ENCODE results near the gene FTCD.

Gene FTCD

GRCh38 chr21:46124083-46124925, 31.1 kb downstream of the FTCD start:
- no peak for DNase-seq (ENCODE audit: low spot score)

DNA sequence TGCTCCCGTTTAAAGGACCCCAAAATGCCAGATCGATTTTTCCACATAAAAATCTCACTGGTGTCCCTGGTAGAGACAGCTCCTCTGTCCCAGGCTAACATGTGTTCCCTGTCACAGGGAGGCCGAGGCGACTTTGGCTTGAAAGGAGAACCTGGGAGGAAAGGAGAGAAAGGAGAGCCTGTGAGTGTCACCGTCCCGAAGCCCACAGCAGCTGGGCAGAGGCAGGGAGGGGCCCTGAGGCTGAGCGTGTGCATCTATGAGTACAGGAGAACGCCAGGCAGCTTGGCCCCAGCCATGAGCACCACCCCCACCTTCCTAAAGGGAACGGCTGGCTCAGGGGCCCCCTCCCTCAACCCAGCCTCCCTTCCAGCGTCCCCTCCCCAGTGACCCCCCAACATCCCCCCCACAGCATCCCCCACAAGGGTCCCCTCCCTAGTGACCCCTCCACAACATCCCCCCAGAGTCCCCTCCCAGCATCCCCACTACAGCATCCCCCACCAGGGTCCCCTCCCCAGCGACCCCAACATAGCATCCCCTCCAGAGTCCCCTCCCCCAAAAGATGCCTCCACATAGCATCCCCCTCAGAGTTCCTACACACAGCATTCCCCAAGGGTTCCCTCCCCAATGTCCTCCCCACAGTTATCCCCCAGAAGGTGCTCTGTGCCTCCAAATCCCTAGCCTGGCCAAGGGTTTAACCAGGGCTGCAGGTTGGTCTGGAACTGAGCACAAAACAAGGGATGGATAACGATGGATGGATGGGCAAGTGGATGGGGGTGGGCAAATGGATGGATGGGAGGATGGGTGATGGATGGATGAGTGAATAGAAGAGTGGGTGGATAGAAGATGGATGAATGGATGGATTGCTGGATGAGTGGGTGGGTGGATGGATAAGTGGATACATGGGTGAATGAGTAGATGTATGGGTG, 32.4 kb downstream of the FTCD start:
- no peak for DNase-seq (ENCODE audit: low spot score)

DNA sequence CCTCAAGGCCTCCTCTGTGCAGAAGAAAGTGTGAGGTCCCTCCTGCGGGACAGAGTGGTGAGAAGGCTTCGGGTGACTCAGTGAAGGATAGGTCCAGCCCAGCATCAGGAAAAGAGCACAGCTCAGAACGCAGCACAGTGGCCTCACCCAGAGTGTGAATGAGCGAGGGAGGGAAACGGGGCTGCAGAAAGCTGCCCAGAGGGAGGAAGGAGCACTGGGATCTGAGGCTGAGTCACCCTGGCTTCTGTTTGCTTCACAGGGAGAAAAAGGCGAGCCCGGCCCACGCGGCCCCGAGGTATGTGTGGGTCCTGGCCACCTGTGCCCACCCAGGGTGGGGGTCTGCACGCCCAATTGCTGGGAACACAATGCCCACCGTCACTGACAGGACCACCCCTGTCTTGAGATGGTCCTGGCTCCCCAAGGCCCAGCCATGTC, 33.1 kb downstream of the FTCD start:
- no peak for DNase-seq (ENCODE audit: low spot score)

- no peak for DNase-seq (ENCODE audit: low spot score)
Measured at GRCh38 chr21:46121286-46122221, 33.8 kb downstream of the FTCD start.

- no peak for DNase-seq (ENCODE audit: low spot score)
Measured at GRCh38 chr21:46120301-46121285, 34.8 kb downstream of the FTCD start.

GRCh38 chr21:46119637-46120271, 35.6 kb downstream of the FTCD start:
- DNase-seq (ENCODE audit: low spot score) = no peak

- DNase-seq (ENCODE audit: low spot score) = no peak
Measured at GRCh38 chr21:46119144-46119636, 36.2 kb downstream of the FTCD start.

DNA sequence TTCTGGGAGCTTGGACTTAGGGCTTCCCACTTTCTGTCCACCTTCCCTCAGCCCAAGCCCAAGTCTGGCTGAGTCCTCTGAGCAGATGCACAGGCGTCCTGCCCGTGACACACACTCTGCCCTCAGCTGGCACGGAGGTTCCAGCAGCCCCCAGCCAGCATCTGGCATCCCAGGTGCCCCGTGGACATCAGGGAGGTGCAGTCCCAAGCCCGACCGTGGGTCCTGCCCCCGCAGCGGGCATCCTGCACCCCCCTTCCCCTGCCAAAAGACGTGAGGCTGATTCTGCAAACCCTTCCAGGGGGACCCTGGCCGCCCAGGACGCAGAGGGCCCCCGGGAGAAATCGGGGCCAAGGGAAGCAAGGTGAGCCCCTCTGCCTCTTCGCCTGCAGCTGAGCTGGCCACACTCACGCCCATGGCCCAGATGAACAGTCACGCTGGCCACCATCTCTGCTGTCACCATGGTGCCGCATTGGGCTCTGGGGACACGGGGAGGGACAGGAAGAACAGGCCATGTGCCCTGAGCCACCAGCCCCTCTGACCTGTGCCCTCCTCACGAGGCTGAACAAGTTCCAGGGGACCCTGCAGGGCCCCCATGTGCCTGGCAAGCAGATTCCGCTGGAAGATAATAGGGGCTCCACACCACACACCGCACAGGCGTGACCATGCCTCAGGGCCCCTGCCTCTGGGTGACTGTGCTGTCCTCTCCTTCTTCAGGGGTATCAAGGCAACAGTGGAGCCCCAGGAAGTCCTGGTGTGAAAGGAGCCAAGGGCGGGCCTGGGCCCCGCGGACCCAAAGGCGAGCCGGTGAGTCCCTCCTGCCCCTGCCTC, 36.8 kb downstream of the FTCD start:
- DNase-seq (ENCODE audit: low spot score) = no peak

DNA sequence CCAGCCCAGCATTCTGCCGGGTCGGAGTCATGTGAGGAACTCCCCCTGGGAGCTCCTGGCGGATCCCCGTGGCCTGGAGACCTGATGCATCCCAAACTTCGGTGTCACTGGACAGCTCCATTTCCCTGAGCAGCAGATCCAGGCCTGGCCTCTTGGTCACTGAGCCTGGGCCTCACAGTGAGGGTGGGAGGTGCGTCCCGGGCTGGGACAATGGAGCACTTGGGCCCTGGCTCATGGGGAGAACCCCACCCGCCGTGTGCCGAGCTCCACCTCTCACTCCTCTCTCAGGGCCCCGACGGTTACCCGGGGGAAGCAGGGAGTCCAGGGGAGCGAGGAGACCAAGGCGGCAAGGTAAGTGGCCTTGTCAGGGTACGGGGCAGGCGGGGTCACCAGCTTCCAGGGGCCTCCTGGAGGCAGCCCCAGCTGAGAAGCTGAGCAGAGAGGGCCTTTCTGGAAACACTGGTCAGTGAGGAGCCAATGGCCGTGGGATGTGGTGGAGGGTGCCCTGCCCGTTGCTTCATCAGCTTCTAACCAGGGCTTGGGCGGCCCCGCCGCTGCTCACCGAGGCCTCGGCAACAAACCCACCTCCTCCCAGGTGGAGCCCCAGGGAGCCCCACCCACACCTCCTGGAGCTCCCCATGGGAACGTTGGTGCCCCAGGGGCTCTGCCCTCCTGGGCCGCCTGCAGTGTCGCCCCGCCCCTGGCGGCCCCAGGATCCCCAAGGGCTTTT, 37.6 kb downstream of the FTCD start:
- DNase-seq (ENCODE audit: low spot score) = no peak

GRCh38 chr21:46116776-46117585, 38.4 kb downstream of the FTCD start:
- no peak for DNase-seq (ENCODE audit: low spot score)

GRCh38 chr21:46116189-46116775, 39.1 kb downstream of the FTCD start:
- DNase-seq (ENCODE audit: low spot score) = no peak

DNA sequence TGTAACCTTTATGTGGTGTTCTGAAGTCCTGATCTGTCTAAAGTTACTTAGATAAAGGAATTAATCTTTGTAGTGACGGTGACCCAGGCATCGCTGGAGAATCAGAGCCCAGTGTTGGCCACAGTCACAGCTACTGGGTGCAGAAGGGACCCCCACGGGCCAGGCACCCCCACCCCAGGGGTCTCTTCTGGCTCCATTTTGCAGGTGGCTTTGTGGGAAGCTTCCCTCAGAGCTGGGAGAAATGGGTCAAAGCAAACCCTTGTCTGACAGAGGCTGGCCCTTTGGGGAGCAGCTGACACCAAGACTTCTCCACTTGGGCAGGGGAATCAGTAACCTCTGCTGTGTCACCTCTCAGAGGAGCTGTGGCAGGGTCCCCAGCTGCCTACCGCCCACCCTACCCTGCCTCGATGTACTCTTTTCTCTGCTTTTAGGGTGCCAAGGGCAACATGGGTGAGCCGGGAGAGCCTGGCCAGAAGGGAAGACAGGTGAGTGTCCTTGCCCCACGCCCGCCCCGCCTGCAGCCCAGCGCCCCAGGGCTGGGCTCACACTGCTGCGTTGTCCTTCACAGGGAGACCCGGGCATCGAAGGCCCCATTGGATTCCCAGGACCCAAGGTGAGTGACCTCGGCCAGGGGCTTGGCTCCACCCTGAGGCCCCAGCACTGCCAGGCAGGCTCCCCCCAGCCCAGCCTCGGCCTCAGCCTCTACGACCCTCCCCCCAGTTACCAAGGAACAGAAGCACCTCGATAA, 39.8 kb downstream of the FTCD start:
- DNase-seq (ENCODE audit: low spot score) = no peak

DNA sequence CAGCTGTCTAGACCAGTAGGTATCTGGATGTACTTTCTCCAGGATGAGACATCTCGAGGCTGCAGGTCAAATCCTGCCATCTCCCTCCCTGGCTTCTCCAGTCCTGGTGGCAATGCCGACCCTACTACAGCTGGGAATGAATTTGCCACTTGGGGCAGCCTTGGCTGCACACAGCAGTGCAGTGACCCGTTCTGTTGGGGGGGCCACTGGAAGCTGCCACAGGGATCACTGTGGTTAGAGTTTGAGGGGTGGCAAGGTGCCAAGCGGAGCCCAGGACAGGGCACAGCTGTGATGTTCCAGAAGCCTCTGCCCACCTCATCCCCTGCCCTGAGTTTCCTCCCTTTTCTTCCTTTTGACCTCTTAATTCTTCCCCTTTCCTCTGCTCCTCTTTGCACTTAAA, 40.4 kb downstream of the FTCD start:
- DNase-seq (ENCODE audit: low spot score) = no peak

DNA sequence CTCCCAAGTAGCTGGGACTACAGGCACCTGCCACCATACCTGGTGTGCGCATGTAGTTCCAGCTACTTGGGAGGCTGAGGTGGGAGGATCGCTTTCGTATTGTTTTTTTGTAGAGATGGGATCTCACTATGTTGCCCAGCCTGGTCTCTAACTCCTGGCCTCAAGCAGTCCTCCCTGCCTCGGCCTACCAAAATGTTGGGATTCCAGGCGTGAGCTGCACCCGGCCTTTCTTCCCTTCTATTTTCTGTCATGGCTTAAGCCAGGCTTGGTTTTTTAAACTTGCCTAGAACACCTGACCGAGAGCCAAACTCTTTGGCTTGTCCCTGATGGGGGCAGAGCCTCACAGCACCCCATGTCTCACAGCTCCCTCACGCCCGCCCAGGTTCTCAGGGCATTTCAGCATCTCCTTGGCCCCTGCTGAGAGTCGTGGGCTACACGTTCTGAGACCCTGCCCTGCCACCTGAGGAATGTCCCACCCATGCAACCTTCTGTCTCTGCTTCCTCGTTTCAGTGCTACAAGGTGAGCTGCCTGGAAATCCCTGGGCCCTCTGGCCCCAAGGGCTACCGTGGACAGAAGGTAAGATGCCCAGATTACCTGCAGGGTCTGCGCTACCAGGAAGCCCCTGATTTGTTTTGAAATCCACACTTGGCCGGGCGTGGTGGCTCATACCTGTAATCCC, 41.7 kb downstream of the FTCD start:
- no peak for DNase-seq (ENCODE audit: low spot score)

DNA sequence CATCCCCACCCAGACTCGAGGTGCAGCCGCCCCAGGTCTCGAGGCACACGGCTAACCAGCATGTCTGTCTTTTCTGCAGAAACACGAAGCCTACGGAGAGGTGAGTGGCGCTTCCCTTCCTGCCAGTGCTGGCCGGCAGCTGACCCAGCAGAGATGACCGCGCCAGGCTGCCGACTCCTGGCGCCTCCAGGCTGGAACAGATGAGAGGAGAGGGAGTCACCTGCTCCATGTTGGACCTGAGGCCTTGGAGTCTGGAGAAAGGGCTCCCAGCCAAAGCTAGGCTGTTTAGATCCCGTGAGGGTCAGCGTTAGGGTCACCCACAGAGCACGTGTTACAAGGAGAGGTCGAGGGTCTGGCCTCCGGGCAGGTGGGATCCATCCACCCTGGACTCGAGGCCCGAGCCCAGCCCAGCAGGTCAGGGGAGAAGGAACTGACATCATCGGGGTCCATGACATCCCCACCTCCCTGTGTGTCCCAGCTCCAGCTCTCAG, 42.6 kb downstream of the FTCD start:
- DNase-seq (ENCODE audit: low spot score) = no peak
